IMR-90 (cell line): ENCODE data around the gene SEMA3G. TPM values are rescaled to one million over a fixed set of nuclear protein-coding genes. Genes with fewer than 3 reads are reported as not detected.

Experiments used
- ATAC-seq: fragments of 200-7000 bp; cut with Tn5 transposase; 2 replicates; pipeline ENCODE4 v1.9.1; 2020; ENCODE audit warnings: low read depth, mild to moderate bottlenecking, moderate library complexity
- BruUV-seq: library from RNA; stranded (reverse); fragments of 400-500 nt; replicated peaks from 2 replicates; lab custom pipeline; 2021; lab: Mats Ljungman, UMichigan
- CTCF ChIA-PET: fragments of 300-600 bp; formaldehyde crosslinking; extraction: SDS; loops from one replicate; lab custom pipeline; 2021; ENCODE audit warnings: antibody characterized with exemption; lab: Yijun Ruan, JAX
- POLR2A ChIA-PET: fragments of 300-600 bp; sonication (Branson Sonifier 250); formaldehyde crosslinking; loops from one replicate; lab custom pipeline; 2022; ENCODE audit warnings: antibody characterized with exemption; ENCODE audit not compliant: unreplicated experiment; lab: Charles Lee
- DNase-seq: peaks from one replicate; pipeline ENCODE4 v3.0.0; 2013
- H2AFZ ChIP-seq: replicated peaks from 2 replicates; pipeline ENCODE3; 2013; ENCODE audit warnings: low read length, mild to moderate bottlenecking; ENCODE audit not compliant: poor library complexity
- H2AK5ac ChIP-seq: 2 replicates; pipeline ENCODE4 v1.6.1; 2013; ENCODE audit warnings: low read depth, low read length, inconsistent platforms
- H2AK9ac ChIP-seq: replicated peaks from 2 replicates; pipeline ENCODE3; 2013; ENCODE audit warnings: mild to moderate bottlenecking, low read depth, low read length, moderate library complexity; ENCODE audit not compliant: poor library complexity
- H2BK120ac ChIP-seq: 2 replicates; pipeline ENCODE4 v1.6.1; 2013; ENCODE audit warnings: low read depth, low read length, inconsistent platforms
- H2BK15ac ChIP-seq: 3 replicates; pipeline ENCODE4 v1.6.1; 2013; ENCODE audit warnings: low read depth, low read length, inconsistent platforms
- H2BK20ac ChIP-seq: 2 replicates; pipeline ENCODE4 v1.6.1; 2013; ENCODE audit warnings: low read depth, mild to moderate bottlenecking, inconsistent platforms, low read length, moderate library complexity
- H2BK5ac ChIP-seq: 2 replicates; pipeline ENCODE4 v1.6.1; 2013; ENCODE audit warnings: mild to moderate bottlenecking, low read depth, low read length, inconsistent platforms; ENCODE audit not compliant: poor library complexity, severe bottlenecking
- H3K14ac ChIP-seq: replicated peaks from 2 replicates; pipeline ENCODE4 v1.6.1; 2013; ENCODE audit warnings: low read depth, low read length, inconsistent platforms
- H3K18ac ChIP-seq: 2 replicates; pipeline ENCODE4 v1.6.1; 2013; ENCODE audit warnings: low read depth, low read length, control low read depth
- H3K23ac ChIP-seq: 2 replicates; pipeline ENCODE4 v1.6.1; 2013; ENCODE audit warnings: low read depth, low read length, inconsistent platforms
- H3K27ac ChIP-seq: 2 replicates; pipeline ENCODE4 v1.5.1; 2013; ENCODE audit warnings: mild to moderate bottlenecking, control low read depth, low read length; ENCODE audit not compliant: insufficient read depth
- H3K27me3 ChIP-seq: 2 replicates; pipeline ENCODE4 v1.6.1; 2013; ENCODE audit warnings: low read length; ENCODE audit not compliant: control insufficient read depth, insufficient read depth
- H3K36me3 ChIP-seq: 2 replicates; pipeline ENCODE4 v1.6.1; 2013; ENCODE audit warnings: low read length, mixed read lengths; ENCODE audit not compliant: control insufficient read depth, insufficient read depth
- H3K4ac ChIP-seq: 2 replicates; pipeline ENCODE4 v1.6.1; 2013; ENCODE audit warnings: low read depth, low read length, inconsistent platforms
- H3K4me1 ChIP-seq: 2 replicates; pipeline ENCODE4 v1.6.1; 2013; ENCODE audit warnings: low read length, mixed read lengths; ENCODE audit not compliant: control insufficient read depth, insufficient read depth
- H3K4me2 ChIP-seq: 2 replicates; pipeline ENCODE4 v1.6.1; 2013; ENCODE audit warnings: low read depth, mild to moderate bottlenecking, control low read depth, low read length, moderate library complexity
- H3K4me3 ChIP-seq: 2 replicates; pipeline ENCODE4 v1.5.1; 2013; ENCODE audit warnings: low read depth, mild to moderate bottlenecking, control low read depth, low read length, moderate library complexity; ENCODE audit not compliant: insufficient read depth
- H3K56ac ChIP-seq: 2 replicates; pipeline ENCODE4 v1.6.1; 2013; ENCODE audit warnings: low read length, inconsistent platforms; ENCODE audit not compliant: insufficient read depth; ENCODE audit errors: extremely low read depth
- H3K79me1 ChIP-seq, 2 experiments: 2 replicates each; pipeline ENCODE4 v1.6.1; 2013; ENCODE audit warnings: low read length in 2 of 2, inconsistent platforms in 1 of 2, low read depth in 1 of 2
- H3K9ac ChIP-seq: 2 replicates; pipeline ENCODE4 v1.6.1; 2013; ENCODE audit warnings: low read depth, low read length, control low read depth
- H3K9me1 ChIP-seq: 2 replicates; pipeline ENCODE4 v1.6.1; 2013; ENCODE audit warnings: low read length, inconsistent platforms; ENCODE audit not compliant: insufficient read depth
- H3K9me3 ChIP-seq: 2 replicates; pipeline ENCODE4 v1.6.1; 2013; ENCODE audit warnings: low read length; ENCODE audit not compliant: control insufficient read depth, insufficient read depth
- H4K20me1 ChIP-seq: 2 replicates; pipeline ENCODE4 v1.6.1; 2013; ENCODE audit warnings: low read length, inconsistent platforms; ENCODE audit not compliant: insufficient read depth
- H4K5ac ChIP-seq: 2 replicates; pipeline ENCODE4 v1.6.1; 2013; ENCODE audit warnings: mild to moderate bottlenecking, low read depth, low read length, control low read depth
- H4K8ac ChIP-seq, 2 experiments: 2 replicates each; pipeline ENCODE4 v1.6.1; 2013; ENCODE audit warnings: low read depth in 2 of 2, low read length in 2 of 2, control low read depth in 1 of 2, inconsistent platforms in 1 of 2
- H4K91ac ChIP-seq: 2 replicates; pipeline ENCODE4 v1.6.1; 2013; ENCODE audit warnings: low read depth, low read length, inconsistent platforms; ENCODE audit not compliant: insufficient read depth
- BHLHE40 ChIP-seq: fragments of 150-350 bp; IDR thresholded peaks from 2 replicates; pipeline ENCODE4 v1.6.1; 2016; ENCODE audit warnings: mild to moderate bottlenecking, low read depth, low read length
- CEBPB ChIP-seq: IDR thresholded peaks from 2 replicates; pipeline ENCODE4 v1.6.1; 2012; ENCODE audit warnings: low read depth, low read length, improper control_type of control experiment
- CHD1 ChIP-seq: IDR thresholded peaks from 2 replicates; pipeline ENCODE4 v1.6.1; 2012; ENCODE audit warnings: low read depth, low read length, improper control_type of control experiment
- CTCF ChIP-seq: conservative IDR thresholded peaks from 2 replicates; pipeline ENCODE4 v1.5.1; 2012; ENCODE audit warnings: mild to moderate bottlenecking, low read depth, low read length, improper control_type of control experiment
- ELK1 ChIP-seq: fragments of 150-350 bp; IDR thresholded peaks from 2 replicates; pipeline ENCODE4 v1.6.1; 2016; ENCODE audit warnings: low read depth, mild to moderate bottlenecking, low read length, moderate library complexity, borderline replicate concordance
- FOS ChIP-seq: fragments of 150-350 bp; IDR thresholded peaks from 2 replicates; pipeline ENCODE4 v1.6.1; 2016; ENCODE audit warnings: low read depth, low read length
- MAZ ChIP-seq: IDR thresholded peaks from 2 replicates; pipeline ENCODE4 v1.6.1; 2012; ENCODE audit warnings: low read depth, mild to moderate bottlenecking, low read length, improper control_type of control experiment, moderate library complexity, borderline replicate concordance
- NFE2L2 ChIP-seq: fragments of 150-350 bp; IDR thresholded peaks from 2 replicates; pipeline ENCODE4 v1.6.1; 2016; ENCODE audit warnings: low read depth, mild to moderate bottlenecking, low read length
- POLR2A ChIP-seq: IDR thresholded peaks from 2 replicates; pipeline ENCODE4 v1.6.1; 2012; ENCODE audit warnings: mild to moderate bottlenecking, low read depth, low read length
- RAD21 ChIP-seq: IDR thresholded peaks from 2 replicates; pipeline ENCODE4 v1.6.1; 2012; ENCODE audit warnings: low read length, improper control_type of control experiment
- RCOR1 ChIP-seq: IDR thresholded peaks from 2 replicates; pipeline ENCODE4 v1.6.1; 2012; ENCODE audit warnings: mild to moderate bottlenecking, low read length, improper control_type of control experiment; ENCODE audit not compliant: insufficient replicate concordance
- RFX5 ChIP-seq: IDR thresholded peaks from 2 replicates; pipeline ENCODE4 v1.8.0; 2012; ENCODE audit warnings: low read depth, mild to moderate bottlenecking, low read length, moderate library complexity
- SMC3 ChIP-seq: fragments of 150-350 bp; IDR thresholded peaks from 2 replicates; pipeline ENCODE4 v1.6.1; 2016; ENCODE audit warnings: low read depth, mild to moderate bottlenecking, antibody characterized with exemption, low read length, moderate library complexity
- USF2 ChIP-seq: fragments of 150-350 bp; IDR thresholded peaks from 2 replicates; pipeline ENCODE4 v1.6.1; 2017; ENCODE audit warnings: mild to moderate bottlenecking, antibody characterized with exemption, low read length, low read depth
- WGBS, 2 experiments: methylation state at CpG; one replicate each; pipeline versions ENCODE4 v1.1.5 to v1.1.7; 2013; ENCODE audit warnings: missing lambda C conversion rate in 2 of 2; ENCODE audit not compliant: insufficient read length in 1 of 2; ENCODE audit errors: extremely low coverage in 2 of 2; 5-methylcytosine and 5-hydroxymethylcytosine counted together
- dilution Hi-C: fragments of 300-500 bp; cut with HindIII; formaldehyde crosslinking; loops from one replicate; pipeline ENCODE4 v1.14.3; 2018; ENCODE audit warnings: low sequenced_read_pairs; ENCODE audit not compliant: unreplicated experiment
- in situ Hi-C: fragments of 300-500 bp; cut with MboI; formaldehyde crosslinking; loops from 3 replicates; pipeline ENCODE4 v1.14.3; 2019; ENCODE audit warnings: low sequenced_read_pairs, inconsistent platforms, mixed read lengths
- intact Hi-C: fragments of 100-400 bp; cut with micrococcal nuclease; formaldehyde crosslinking; loops from 2 replicates; pipeline ENCODE4 v1.10.0; 2022
- polyA plus RNA-seq, 3 experiments: library from polyadenylated mRNA; depleted of rRNA; stranded (reverse); fragments of >200 nt; gene quantifications; 2 replicates each; pipeline ENCODE4 v1.2.3, GENCODE V29; 2012; ENCODE audit warnings: low replicate concordance in 1 of 3
- total RNA-seq: library from RNA; depleted of rRNA; stranded (reverse); fragments of >200 nt; gene quantifications from 2 replicates; pipeline ENCODE4 v1.2.3, GENCODE V29; 2012

The SEMA3G gene
- total and polyA plus RNA-seq, 2 of the 4 experiments (the other 2 are of a cell fraction) = 0.07 TPM; not detected in 1

GRCh38 chr3:52415800-52416199, 29.1 kb downstream of the SEMA3G start:
- dilution Hi-C loops = no loop called here

More at GRCh38 chr3:52415800-52416199, 29.1 kb downstream of the SEMA3G start:
- intact Hi-C loops (no loop called here), in situ Hi-C loops (no loop called here)
- Histone ChIP-seq H3K9ac (no peak overlapping the region), H2AFZ (no peak overlapping the region), H3K18ac (no peak overlapping the region), H3K9me3 (no peaks in the 10 kb centered on the region), H2BK15ac (no peak overlapping the region), H3K27me3 (no peaks in the 10 kb centered on the region), H3K4ac (no peak overlapping the region), H4K8ac (no peak overlapping the region), H4K91ac (no peak overlapping the region), H2BK20ac (no peak overlapping the region), H2AK5ac (no peak overlapping the region), H2AK9ac (no peak overlapping the region), H4K5ac (no peak overlapping the region), H3K79me1 (peaks cover 13 to 20% of the 10 kb centered on the region in 2 experiments; a peak in 3 of 4 replicates), H3K23ac (no peak overlapping the region), H3K4me2 (no peak overlapping the region), H3K56ac (no peak overlapping the region), H3K36me3 (no peaks in the 10 kb centered on the region), H3K27ac (no peak overlapping the region), H3K4me1 (peaks cover 9% of the 10 kb centered on the region), H3K14ac (no peak overlapping the region), H3K9me1 (0 out of 2 replicates have a peak, but pooled peaks cover 4% of the 10 kb centered on the region), H3K4me3 (no peak overlapping the region), H2BK5ac (no peak overlapping the region), H2BK120ac (no peak overlapping the region), H4K20me1 (0 out of 2 replicates have a peak, but pooled peaks cover 2% of the 10 kb centered on the region)
- TF ChIP-seq RFX5 (no peak), FOS (no peak), CHD1 (no peak), MAZ (no peak), CEBPB (no peak), SMC3 (no peak), ELK1 (no peak), USF2 (no peak), RCOR1 (no peak), POLR2A (no peak), RAD21 (no peak), NFE2L2 (no peak), CTCF (no peak), BHLHE40 (no peak)
- WGBS, 2 experiments = no CpG with 5 or more reads among the region's 3 CpGs
- BruUV-seq = no TSS peak
- DNase-seq = no peak
- CTCF ChIA-PET = interaction anchor here (0.5 to 0.8 kb wide), 2 partner anchors 13 to 17 kb away, joined by 3 to 4 read pairs; no protein-coding TSS in a partner anchor
- POLR2A ChIA-PET = interaction anchor here (0.7 kb wide), 1 partner anchor 33 kb away, joined by 4 read pairs; no protein-coding TSS in a partner anchor
- no peak for ATAC-seq
